Measurements from ENCODE around the gene POLR2I. TPM values are rescaled to one million over a fixed set of nuclear protein-coding genes. Genes with fewer than 3 reads are reported as not detected.

Gene POLR2I
- total RNA-seq, 1 donor from 2014 or later: 58.5 TPM

DNA sequence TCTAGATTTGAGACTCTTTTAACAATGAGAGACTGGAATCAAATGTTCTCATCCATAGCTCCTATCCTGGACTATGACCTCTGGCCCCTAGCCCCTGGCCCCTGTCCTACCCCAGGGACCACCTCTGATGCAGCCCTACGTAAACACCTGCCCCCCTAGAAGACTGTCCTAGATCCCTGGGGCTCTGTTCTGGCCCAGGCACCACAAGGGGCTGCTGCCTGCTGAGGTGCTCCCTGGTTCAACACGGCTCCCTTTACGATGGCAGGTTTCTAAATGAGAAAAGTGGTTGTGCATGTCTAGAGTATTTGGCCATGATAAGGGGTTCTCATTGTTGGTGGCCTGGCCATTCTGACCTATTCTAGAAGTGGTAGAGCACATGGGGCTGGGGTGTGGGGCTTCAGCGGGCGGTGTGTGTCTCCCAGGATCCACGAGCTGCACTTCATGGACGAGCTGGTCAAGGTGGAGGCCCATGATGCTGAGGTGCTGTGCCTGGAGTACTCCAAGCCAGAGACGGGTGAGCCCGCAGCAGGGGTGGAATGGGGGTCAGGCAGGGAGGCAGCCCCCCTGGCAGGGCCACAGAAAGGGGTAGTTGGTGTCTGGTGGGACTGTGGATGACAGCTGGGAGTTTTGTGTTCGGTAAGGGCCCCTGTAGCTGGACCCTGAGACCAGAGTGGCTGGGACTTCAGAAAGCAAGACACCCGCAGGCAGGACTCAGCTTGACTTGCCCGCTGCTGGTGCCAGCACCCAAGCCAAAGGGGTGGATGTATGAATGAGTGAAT, 30.3 kb downstream of the POLR2I start:
- TF ChIP-seq, protein P1, sequence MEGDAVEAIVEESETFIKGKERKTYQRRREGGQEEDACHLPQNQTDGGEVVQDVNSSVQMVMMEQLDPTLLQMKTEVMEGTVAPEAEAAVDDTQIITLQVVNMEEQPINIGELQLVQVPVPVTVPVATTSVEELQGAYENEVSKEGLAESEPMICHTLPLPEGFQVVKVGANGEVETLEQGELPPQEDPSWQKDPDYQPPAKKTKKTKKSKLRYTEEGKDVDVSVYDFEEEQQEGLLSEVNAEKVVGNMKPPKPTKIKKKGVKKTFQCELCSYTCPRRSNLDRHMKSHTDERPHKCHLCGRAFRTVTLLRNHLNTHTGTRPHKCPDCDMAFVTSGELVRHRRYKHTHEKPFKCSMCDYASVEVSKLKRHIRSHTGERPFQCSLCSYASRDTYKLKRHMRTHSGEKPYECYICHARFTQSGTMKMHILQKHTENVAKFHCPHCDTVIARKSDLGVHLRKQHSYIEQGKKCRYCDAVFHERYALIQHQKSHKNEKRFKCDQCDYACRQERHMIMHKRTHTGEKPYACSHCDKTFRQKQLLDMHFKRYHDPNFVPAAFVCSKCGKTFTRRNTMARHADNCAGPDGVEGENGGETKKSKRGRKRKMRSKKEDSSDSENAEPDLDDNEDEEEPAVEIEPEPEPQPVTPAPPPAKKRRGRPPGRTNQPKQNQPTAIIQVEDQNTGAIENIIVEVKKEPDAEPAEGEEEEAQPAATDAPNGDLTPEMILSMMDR (IDR thresholded peaks at IDR 0.05; ENCODE audit: insufficient read depth, low read length, poor library complexity, severe bottlenecking): no peak
- Histone ChIP-seq H3K36me3 (ENCODE audit: control insufficient read depth, insufficient read depth, low read length) (no peaks in the 10 kb centered on the region), H3K27me3 (ENCODE audit: control insufficient read depth, insufficient read depth, low read length) (no peaks in the 10 kb centered on the region), H3K4me3 (ENCODE audit: low read depth, low read length) (no peak overlapping the region)
- DNase-seq (ENCODE audit: low read depth): no peak

DNA sequence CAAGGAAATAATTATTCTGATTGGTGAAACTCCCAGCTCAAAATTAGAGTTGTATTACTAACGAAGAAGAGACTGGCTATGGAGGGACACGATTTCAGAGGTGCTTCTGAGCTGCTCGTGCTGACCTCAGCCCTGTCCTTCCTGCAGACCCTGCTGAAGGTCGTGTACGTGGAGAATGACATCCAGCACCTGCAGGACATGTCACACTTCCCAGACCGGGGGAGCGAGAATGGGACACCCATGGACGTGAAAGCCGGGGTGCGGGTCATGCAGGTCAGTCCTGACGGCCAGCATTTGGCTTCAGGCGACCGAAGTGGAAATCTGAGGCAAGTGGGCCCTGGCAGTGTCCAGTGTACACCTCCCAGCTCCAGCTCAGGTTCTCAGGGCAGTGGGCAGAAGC, 31.8 kb downstream of the POLR2I start:
- H3K27me3 ChIP-seq (ENCODE audit: control insufficient read depth, insufficient read depth, low read length): no peaks in the 10 kb centered on the region
- no peaks in the 10 kb centered on the region for H3K36me3 ChIP-seq (ENCODE audit: control insufficient read depth, insufficient read depth, low read length)
- TF ChIP-seq, protein P1 (IDR thresholded peaks at IDR 0.05; ENCODE audit: insufficient read depth, low read length, poor library complexity, severe bottlenecking): no peak
- no peak for DNase-seq (ENCODE audit: low read depth)
- no peak overlapping the region for H3K4me3 ChIP-seq (ENCODE audit: low read depth, low read length)

DNA sequence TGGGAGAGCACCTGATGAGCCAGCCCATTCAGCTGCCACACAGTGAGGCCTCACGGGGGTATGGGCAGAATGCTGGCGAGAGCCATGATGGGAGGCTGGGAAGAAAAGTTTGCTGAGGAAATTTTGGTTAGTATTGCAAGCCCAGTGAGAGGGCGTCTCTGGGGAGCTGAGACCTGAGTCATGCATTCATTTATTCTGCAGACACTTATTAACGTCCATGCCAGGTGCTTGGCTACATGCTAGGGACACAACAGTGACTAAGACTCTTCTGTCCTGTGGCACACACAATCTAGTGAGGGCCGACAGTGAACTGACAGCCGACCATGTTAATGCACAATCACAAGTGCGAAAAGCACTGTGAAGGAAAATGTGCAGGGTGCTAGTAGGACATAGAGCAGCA, 32.8 kb downstream of the POLR2I start:
- Histone ChIP-seq H3K4me3 (ENCODE audit: low read depth, low read length) (no peak overlapping the region), H3K36me3 (ENCODE audit: control insufficient read depth, insufficient read depth, low read length) (no peaks in the 10 kb centered on the region), H3K27me3 (ENCODE audit: control insufficient read depth, insufficient read depth, low read length) (no peaks in the 10 kb centered on the region)
- DNase-seq (ENCODE audit: low read depth): no peak
- TF ChIP-seq, protein P1 (IDR thresholded peaks at IDR 0.05; ENCODE audit: insufficient read depth, low read length, poor library complexity, severe bottlenecking): no peak

DNA sequence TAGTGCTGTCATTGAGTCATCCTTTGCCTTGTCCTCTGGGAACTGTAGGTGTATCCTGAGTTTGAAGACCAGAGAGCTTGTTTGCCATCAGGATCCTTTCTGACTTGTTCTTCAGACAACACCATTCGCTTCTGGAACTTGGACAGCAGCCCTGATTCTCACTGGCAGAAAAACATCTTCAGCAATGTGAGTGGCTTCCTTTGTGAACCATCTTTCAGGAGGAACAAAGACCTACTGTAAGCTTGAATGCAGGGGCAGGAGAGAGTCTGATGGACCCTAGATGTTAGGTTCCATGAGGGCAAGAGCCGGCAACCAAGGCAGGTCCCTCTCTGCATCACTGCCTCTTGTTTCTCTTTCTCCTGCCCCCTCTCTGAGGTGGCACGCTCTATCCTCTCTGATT, 33.3 kb downstream of the POLR2I start:
- DNase-seq (ENCODE audit: low read depth): no peak
- no peaks in the 10 kb centered on the region for H3K36me3 ChIP-seq (ENCODE audit: control insufficient read depth, insufficient read depth, low read length)
- TF ChIP-seq, protein P1 (IDR thresholded peaks at IDR 0.05; ENCODE audit: insufficient read depth, low read length, poor library complexity, severe bottlenecking): no peak
- H3K27me3 ChIP-seq (ENCODE audit: control insufficient read depth, insufficient read depth, low read length): no peaks in the 10 kb centered on the region
- H3K4me3 ChIP-seq (ENCODE audit: low read depth, low read length): no peak overlapping the region

DNA sequence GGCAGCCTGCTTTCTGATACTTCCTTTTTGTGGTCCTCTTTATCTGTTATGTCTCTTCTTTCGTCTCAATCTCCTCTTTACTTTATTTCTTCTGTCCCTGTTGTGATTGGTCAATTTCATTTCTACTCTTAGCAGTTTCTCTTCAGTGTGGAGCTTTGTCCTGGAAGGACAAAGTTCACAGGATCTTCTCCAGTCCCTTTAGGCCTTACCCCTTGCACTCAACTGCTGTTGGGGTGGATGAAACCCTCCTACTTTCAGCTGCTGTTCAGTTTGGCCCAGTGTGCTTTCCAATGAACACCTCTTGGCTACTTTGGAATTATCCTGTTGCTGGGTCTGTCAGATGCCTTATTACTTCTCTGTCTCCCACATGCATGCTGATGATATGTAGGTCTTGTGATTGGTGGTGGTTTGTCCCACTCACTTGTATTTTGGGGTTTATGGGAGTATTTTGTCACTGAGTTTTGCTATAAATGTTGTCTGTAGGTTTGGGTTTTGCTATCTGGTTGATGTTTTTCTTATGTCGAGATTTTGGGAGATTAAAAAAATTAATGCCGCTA, 35.2 kb downstream of the POLR2I start:
- TF ChIP-seq, protein P1 (IDR thresholded peaks at IDR 0.05; ENCODE audit: insufficient read depth, low read length, poor library complexity, severe bottlenecking): no peak
- H3K36me3 ChIP-seq (ENCODE audit: control insufficient read depth, insufficient read depth, low read length): no peaks in the 10 kb centered on the region

More for the DNA sequence above, 35.2 kb downstream of the POLR2I start:
- no peaks in the 10 kb centered on the region for H3K27me3 ChIP-seq (ENCODE audit: control insufficient read depth, insufficient read depth, low read length)
- DNase-seq (ENCODE audit: low read depth): no peak
- H3K4me3 ChIP-seq (ENCODE audit: low read depth, low read length): no peak overlapping the region
